GM12801 (cell line): ENCODE results near the gene STK39.

Experiments used
- TF ChIP-seq, protein P1 (sequence below): IDR thresholded peaks from one replicate; pipeline ENCODE4 v1.5.1; 2011; ENCODE audit warnings: control low read depth; ENCODE audit not compliant: insufficient read length; ENCODE audit errors: extremely low read depth

STK39 gene

DNA sequence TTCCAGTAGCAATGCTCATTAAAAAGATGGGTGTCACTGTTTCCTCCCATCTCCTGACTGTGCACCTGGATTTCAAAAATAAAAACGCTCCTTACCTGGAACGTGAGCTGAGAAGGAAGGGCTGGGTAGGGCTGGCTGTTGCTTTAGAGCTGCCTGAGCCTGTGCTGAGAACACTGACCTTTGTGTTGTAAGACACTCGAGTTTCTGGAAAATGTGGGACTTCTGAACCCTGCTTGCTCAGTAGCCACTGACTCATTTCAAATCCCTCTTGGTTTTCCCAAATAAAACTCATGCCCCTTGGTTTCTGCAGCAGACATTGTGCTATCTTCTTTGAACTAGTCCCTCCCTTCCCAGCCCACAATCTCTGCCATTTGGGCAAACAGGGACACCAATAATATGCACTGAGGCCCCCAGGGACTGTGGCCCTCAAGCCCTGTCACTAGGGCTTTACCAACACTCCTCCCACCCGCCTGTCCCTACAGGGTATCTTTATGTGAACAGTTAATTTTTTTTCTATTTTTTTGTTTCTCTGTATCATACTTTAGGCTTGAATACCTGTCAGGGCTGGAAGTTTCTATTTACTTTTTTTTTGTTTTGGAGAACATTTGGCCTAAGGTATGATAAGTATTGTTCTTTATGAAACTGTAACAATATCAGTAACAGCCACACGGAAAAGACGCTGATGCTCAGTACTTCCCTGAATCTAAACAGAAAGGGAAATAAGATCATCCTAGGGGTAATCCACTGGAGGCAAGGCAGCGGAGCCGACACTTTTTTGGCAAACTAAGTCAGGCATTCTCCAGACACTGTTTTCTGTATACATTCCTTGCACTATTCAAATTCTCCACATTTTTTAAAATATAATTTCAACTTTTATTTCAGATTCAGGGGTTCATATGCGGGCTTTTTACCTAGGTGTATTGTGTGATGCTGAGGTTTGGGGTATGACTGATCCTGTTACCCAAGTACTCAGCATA lies 280.2 kb downstream of the STK39 start:
- TF ChIP-seq, protein P1, sequence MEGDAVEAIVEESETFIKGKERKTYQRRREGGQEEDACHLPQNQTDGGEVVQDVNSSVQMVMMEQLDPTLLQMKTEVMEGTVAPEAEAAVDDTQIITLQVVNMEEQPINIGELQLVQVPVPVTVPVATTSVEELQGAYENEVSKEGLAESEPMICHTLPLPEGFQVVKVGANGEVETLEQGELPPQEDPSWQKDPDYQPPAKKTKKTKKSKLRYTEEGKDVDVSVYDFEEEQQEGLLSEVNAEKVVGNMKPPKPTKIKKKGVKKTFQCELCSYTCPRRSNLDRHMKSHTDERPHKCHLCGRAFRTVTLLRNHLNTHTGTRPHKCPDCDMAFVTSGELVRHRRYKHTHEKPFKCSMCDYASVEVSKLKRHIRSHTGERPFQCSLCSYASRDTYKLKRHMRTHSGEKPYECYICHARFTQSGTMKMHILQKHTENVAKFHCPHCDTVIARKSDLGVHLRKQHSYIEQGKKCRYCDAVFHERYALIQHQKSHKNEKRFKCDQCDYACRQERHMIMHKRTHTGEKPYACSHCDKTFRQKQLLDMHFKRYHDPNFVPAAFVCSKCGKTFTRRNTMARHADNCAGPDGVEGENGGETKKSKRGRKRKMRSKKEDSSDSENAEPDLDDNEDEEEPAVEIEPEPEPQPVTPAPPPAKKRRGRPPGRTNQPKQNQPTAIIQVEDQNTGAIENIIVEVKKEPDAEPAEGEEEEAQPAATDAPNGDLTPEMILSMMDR: no peak

DNA sequence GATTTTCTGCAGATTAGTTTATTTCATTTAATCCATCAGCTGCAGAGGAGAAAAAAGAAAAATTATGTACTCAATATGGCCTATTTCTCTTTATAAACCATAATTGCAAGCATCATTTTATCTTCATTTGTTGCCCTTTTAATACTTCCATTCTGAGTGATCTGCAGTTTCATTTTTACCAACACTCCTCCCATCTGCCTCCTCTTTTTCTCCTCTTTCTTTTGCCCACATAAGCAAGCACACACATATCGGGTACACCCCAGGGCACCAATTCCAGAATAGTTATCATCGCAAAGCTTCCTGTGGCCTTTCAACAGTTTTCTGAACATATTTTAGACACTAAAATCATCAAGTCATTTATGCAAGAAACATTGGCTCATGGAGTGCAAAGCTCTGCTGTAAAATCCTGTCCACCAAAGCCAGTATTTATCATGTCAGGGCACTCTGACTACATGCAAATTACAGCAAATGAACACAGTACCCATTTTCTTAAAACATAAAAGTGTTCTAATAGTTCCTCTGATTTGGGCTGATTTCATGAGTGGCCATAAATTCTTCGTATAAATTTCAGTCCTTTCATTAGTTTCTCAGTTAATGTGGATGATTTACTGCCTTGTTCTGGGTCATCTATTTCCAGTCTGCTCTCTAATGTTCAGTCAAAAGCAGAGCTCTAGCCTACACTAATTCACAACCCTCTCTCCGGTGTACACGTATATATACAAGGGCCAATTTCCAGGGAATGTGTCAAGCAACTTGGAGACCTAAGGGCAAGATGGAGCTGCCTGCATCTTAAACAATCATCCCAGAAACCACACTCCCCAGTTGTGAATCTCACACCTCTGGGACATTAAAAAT lies 281.3 kb downstream of the STK39 start:
- TF ChIP-seq, protein P1: no peak

DNA sequence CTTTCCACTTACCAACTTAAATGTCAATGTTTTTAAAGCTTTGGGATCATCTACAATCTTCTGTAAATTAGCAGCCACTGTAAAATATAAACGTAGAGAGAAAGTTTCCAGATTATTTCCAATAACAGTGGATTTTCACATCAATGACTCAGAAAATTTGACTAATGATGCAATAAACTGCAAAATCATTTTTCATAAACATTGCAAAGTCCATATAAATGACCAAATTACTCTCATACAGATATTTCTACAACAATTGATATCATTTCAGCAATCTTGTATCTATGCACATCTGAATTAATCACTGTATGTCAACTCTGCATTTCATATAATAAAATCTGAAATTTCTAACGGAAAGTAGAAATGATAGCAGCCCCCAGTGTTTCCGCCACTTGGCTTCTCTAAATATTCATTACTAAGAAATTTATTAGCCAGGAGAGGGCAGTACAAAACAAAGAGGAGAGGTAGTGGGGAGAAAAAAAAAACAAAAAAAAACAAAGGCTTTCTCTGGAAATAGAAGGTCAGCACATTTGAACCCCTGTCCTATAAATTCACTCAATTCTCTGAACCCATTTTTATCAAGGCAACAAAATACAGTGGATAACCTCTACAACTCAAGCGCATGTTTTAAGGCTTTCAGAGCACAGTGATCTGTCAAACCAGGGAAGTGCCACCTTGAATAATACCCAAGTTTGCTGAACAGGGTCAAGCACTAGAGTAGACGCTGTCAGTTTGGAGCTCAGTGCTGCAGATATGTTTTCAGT lies 282.6 kb downstream of the STK39 start:
- TF ChIP-seq, protein P1: no peak

DNA sequence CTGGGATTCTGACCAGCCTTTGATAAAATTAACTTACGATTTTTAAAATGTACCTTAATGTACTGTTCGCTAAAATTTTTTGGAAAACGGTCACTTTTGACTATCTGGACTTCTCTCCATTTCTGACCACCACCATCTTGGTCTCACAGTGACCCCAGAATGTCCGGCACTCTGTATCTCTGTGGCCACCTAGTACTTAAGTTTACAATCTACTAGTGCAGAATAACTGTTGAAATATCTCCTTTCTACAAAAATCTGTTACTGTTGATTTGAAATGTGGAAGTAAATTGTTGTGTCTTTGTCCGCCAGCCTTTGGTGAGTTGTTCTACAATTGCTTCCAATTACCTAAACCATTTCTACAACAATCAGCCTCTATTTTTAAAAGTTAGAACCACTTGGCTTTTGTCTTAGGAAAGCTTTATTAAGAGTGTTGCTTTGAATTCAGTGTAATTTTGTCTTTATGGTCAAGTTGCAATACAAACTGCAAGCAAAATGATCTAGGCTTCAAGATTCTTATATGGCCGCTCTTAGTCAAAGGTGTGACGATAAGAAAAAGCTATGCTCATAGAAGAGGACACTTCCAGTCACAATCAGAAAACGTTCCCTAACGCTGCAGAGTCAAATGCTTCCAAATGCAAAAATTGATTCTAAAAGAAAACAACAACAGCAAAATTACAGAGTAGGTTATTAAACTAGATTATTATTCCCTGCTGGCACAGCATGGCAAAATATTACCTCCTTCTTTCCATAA lies 283.3 kb downstream of the STK39 start:
- TF ChIP-seq, protein P1: no peak

DNA sequence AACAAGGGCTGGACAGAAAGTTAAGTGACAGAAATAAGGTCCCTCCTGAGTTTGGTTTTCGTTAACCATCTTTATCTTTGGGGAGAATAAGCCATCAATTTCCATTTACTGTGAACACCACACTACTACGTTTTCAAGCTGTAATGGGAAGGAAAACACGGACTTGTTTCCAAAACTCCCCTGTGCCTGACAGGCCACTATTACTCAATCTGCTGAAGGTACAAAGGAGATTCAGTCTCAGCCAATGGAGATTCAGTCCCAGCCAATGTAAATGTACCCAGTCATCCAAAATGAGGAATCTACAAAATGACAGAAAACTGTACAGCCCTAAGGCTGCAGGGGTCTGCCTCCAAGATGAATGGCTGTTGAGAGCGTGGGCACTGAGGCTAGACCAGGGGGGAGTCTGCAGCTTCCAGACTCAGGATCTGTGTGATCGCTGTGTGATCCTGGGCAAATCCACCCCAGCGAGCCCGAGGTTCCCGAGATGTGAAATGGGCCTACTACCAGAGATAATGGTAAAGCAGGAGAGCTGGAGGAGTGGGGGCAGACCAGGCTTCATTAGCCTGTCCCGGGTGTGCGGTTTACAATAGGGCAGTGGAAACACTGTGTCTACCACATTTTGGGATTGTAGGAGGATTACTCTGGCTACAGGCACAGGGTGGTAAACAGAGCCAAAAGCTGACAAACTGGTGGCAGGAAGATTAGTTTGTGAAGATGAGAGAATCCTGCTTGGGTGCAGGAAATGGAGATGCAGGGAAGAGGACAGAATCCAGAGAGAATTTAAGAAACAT lies 284.8 kb downstream of the STK39 start:
- TF ChIP-seq, protein P1: no peak

DNA sequence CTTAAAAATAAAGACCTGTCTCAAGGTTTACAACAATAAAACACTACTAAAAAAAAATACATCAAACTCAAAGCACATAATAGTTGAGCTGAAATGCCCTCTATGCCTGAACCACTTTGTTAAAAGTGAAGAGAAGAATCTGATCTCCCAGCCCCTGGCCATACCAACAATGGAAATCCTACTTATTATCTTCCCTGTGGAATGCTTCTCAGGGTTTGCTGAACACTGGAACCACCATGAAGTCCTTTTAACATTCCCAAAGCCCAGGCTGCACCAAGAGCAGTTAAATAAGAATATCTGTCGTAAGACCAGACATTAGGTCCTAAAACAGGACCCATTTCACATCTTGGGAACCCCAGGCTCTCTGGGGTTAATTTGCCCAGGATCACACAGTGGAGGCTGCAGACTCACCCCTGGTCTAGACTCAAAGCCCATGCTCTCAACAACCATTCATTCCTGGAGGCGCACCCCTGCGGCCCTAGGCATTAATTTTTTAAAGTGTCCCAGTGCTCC lies 285.8 kb downstream of the STK39 start:
- TF ChIP-seq, protein P1: no peak
